ENCODE measurements around the gene RBM20.

GRCh38 chr10:110758128-110758765 is 114.1 kb downstream of the RBM20 start:
- TF ChIP-seq POLR2A (IDR thresholded peaks at IDR 0.05) (no peak), CTCF (IDR thresholded peaks at IDR 0.05) (no peak)

Measured in sigmoid colon (tissue), 3 donors.